Measurements from ENCODE around the gene CNP. TPM values are rescaled to one million over a fixed set of nuclear protein-coding genes. Genes with fewer than 3 reads are reported as not detected.
A peak's percentile ranks its signal among the peaks of the same experiment; 100 is the strongest.

The CNP gene
- total RNA-seq, 1 experiment from 2014 or later = 51.2 TPM

DNA sequence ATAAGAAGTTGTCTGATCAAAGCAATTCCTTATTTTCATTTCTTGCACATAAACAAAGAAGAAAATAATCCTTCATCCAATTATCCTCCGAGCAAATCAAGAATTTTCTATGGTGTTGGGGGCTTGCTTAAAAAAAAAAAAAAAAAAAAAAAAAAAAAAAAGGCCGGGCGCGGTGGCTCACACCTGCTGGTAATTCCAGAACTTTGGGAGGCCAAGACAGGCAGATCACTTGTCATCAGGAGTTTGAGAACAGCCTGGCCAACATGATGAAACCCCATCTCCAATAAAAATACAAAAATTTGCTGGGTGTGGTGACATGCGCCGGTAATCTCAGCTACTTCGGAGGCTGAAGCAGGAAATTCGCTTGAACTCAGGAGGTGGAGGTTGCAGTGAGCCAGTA, 19.3 kb downstream of the CNP start:
- no peaks in the 10 kb centered on the region for H3K4me1 ChIP-seq (ENCODE audit: control insufficient read depth in 1 of 2, insufficient read depth in 2 of 2, low read length in 2 of 2)
- intact Hi-C loops (cut with micrococcal nuclease) = no loop called here
- no TSS peak for BruUV-seq (replicated peaks)
- CTCF ChIA-PET = no interaction called here
- no peaks in the 10 kb centered on the region for H3K9me3 ChIP-seq (ENCODE audit: control insufficient read depth in 1 of 2, insufficient read depth in 1 of 2, low read depth in 1 of 2, low read length in 2 of 2)
- H3K27ac ChIP-seq (ENCODE audit: low read depth, low read length) = no peak overlapping the region
- H3K9me2 ChIP-seq (ENCODE audit: insufficient read depth) = no peaks in the 10 kb centered on the region
- no peaks in the 10 kb centered on the region for H4K20me1 ChIP-seq (ENCODE audit: insufficient read depth)
- H3K36me3 ChIP-seq (ENCODE audit: control insufficient read depth in 1 of 2, insufficient read depth in 2 of 2, low read length in 2 of 2) = peaks cover 62 to 69% of the 10 kb centered on the region in 2 experiments
- POLR2A ChIA-PET = no interaction called here
- no peak for DNase-seq (ENCODE audit: low read depth, low spot score)
- no peak overlapping the region for H2AFZ ChIP-seq (ENCODE audit: low read depth, low read length, poor library complexity, severe bottlenecking)
- no peak overlapping the region for H3K9ac ChIP-seq (ENCODE audit: low read length)
- H3K4me2 ChIP-seq (ENCODE audit: low read length) = no peak overlapping the region
- no peak for ATAC-seq
- H3K4me3 ChIP-seq (replicated peaks in 1 of 2; ENCODE audit: low read depth in 1 of 2, low read length in 2 of 2) = no peak overlapping the region
- RAD21 ChIA-PET (ENCODE audit: low non-redundant PET in 1 of 2, low total read pairs in 2 of 2, uncharacterized antibody in 2 of 2, unreplicated experiment in 2 of 2) = no interaction called here
- no peaks in the 10 kb centered on the region for H3K27me3 ChIP-seq (ENCODE audit: insufficient read depth, low read length)
- peaks cover 9% of the 10 kb centered on the region for H3K79me2 ChIP-seq (ENCODE audit: insufficient read depth, low read length)
- TF ChIP-seq, protein P1, sequence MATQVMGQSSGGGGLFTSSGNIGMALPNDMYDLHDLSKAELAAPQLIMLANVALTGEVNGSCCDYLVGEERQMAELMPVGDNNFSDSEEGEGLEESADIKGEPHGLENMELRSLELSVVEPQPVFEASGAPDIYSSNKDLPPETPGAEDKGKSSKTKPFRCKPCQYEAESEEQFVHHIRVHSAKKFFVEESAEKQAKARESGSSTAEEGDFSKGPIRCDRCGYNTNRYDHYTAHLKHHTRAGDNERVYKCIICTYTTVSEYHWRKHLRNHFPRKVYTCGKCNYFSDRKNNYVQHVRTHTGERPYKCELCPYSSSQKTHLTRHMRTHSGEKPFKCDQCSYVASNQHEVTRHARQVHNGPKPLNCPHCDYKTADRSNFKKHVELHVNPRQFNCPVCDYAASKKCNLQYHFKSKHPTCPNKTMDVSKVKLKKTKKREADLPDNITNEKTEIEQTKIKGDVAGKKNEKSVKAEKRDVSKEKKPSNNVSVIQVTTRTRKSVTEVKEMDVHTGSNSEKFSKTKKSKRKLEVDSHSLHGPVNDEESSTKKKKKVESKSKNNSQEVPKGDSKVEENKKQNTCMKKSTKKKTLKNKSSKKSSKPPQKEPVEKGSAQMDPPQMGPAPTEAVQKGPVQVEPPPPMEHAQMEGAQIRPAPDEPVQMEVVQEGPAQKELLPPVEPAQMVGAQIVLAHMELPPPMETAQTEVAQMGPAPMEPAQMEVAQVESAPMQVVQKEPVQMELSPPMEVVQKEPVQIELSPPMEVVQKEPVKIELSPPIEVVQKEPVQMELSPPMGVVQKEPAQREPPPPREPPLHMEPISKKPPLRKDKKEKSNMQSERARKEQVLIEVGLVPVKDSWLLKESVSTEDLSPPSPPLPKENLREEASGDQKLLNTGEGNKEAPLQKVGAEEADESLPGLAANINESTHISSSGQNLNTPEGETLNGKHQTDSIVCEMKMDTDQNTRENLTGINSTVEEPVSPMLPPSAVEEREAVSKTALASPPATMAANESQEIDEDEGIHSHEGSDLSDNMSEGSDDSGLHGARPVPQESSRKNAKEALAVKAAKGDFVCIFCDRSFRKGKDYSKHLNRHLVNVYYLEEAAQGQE (IDR thresholded peaks at IDR 0.05; ENCODE audit: low read depth) = no peak
- no peak for TF ChIP-seq JUND (IDR thresholded peaks at IDR 0.05)
- no peak for TF ChIP-seq EZH2phosphoT487 (IDR thresholded peaks at IDR 0.05; ENCODE audit: borderline replicate concordance)
- no peak for TF ChIP-seq EGR1 (IDR thresholded peaks at IDR 0.05; ENCODE audit: low read depth)
- TF ChIP-seq RAD21 (IDR thresholded peaks at IDR 0.05; ENCODE audit: low read depth) = no peak
- no peak for TF ChIP-seq POLR2AphosphoS5 (IDR thresholded peaks at IDR 0.05; ENCODE audit: low read depth, low read length)
- no peak for TF ChIP-seq SIN3A (IDR thresholded peaks at IDR 0.05; ENCODE audit: low read depth)

DNA sequence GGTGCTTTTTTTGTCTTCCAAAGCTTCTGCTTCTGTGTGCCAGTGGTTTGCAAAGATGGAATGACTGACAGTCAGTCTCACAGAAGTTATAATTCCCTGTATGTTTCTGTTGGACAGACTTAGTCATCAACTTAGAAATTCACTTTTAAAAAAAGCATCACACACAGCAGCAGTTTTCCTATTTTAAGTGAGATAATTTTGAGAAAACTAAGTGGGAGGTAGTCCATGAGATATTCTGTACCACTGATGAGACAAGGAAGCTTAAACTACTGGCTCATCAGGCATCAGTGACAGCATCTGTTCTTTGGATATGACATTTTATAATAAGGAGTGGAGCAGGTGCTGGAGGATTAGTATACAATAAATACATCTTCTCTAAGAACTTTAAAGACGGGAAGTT, 20.0 kb downstream of the CNP start:
- H2AFZ ChIP-seq (ENCODE audit: low read depth, low read length, poor library complexity, severe bottlenecking) = no peak overlapping the region
- ATAC-seq (no peak), DNase-seq (ENCODE audit: low read depth, low spot score) (no peak)
- intact Hi-C loops (cut with micrococcal nuclease) = no loop called here
- POLR2A ChIA-PET = no interaction called here
- peaks cover 11% of the 10 kb centered on the region for H3K79me2 ChIP-seq (ENCODE audit: insufficient read depth, low read length)
- RAD21 ChIA-PET (ENCODE audit: low non-redundant PET in 1 of 2, low total read pairs in 2 of 2, uncharacterized antibody in 2 of 2, unreplicated experiment in 2 of 2) = no interaction called here
- CTCF ChIA-PET = no interaction called here
- H3K9me3 ChIP-seq (ENCODE audit: control insufficient read depth in 1 of 2, insufficient read depth in 1 of 2, low read depth in 1 of 2, low read length in 2 of 2) = no peaks in the 10 kb centered on the region
- no peaks in the 10 kb centered on the region for H4K20me1 ChIP-seq (ENCODE audit: insufficient read depth)
- no peak overlapping the region for H3K4me2 ChIP-seq (ENCODE audit: low read length)
- H3K9me2 ChIP-seq (ENCODE audit: insufficient read depth) = no peaks in the 10 kb centered on the region
- no peaks in the 10 kb centered on the region for H3K4me1 ChIP-seq (ENCODE audit: control insufficient read depth in 1 of 2, insufficient read depth in 2 of 2, low read length in 2 of 2)
- no peak overlapping the region for H3K27ac ChIP-seq (ENCODE audit: low read depth, low read length)
- no peak overlapping the region for H3K9ac ChIP-seq (ENCODE audit: low read length)
- H3K36me3 ChIP-seq (ENCODE audit: control insufficient read depth in 1 of 2, insufficient read depth in 2 of 2, low read length in 2 of 2) = peaks cover 62 to 69% of the 10 kb centered on the region in 2 experiments
- no peak overlapping the region for H3K4me3 ChIP-seq (replicated peaks in 1 of 2; ENCODE audit: low read depth in 1 of 2, low read length in 2 of 2)
- H3K27me3 ChIP-seq (ENCODE audit: insufficient read depth, low read length) = no peaks in the 10 kb centered on the region
- BruUV-seq (replicated peaks) = TSS peak; percentile 2
- TF ChIP-seq, protein P1 (IDR thresholded peaks at IDR 0.05; ENCODE audit: low read depth) = no peak
- no peak for TF ChIP-seq TCF7L2 (IDR thresholded peaks at IDR 0.05; ENCODE audit: borderline replicate concordance, extremely low read depth, insufficient read depth, insufficient read length)
- no peak for TF ChIP-seq RAD21 (IDR thresholded peaks at IDR 0.05; ENCODE audit: low read depth)
- no peak for TF ChIP-seq POLR2AphosphoS5 (IDR thresholded peaks at IDR 0.05; ENCODE audit: low read depth, low read length)
- TF ChIP-seq POLR2A (IDR thresholded peaks at IDR 0.05; ENCODE audit: borderline replicate concordance, extremely low read depth, insufficient read depth, insufficient read length) = no peak
- no peak for TF ChIP-seq ZNF274 (IDR thresholded peaks at IDR 0.05; ENCODE audit: low read depth, low read length)
- TF ChIP-seq SIN3A (IDR thresholded peaks at IDR 0.05; ENCODE audit: low read depth) = no peak
- no peak for TF ChIP-seq JUND (IDR thresholded peaks at IDR 0.05)
- TF ChIP-seq YY1 (IDR thresholded peaks at IDR 0.05; ENCODE audit: extremely low read depth, insufficient replicate concordance, low read depth, low read length) = no peak
- TF ChIP-seq CEBPB (IDR thresholded peaks at IDR 0.05; ENCODE audit: low read depth) = no peak
- no peak for TF ChIP-seq EZH2phosphoT487 (IDR thresholded peaks at IDR 0.05; ENCODE audit: borderline replicate concordance)
- TF ChIP-seq ELF1 (IDR thresholded peaks at IDR 0.05; ENCODE audit: borderline replicate concordance, low read depth) = no peak
